Stimulated activated CD4-positive, alpha-beta T cell treated with anti-CD3 and anti-CD28 coated beads, Interleukin-4, amount 100 ng/mL, for 48 hours (primary cell): ENCODE data around the gene ATF7IP2.
"Not testable (repeated sequence)": the region's sequence is repeated elsewhere in the genome, so short reads cannot be mapped to it uniquely, and the experiment has no call there.

Experiments
- DNase-seq, 2 donors: peaks; one replicate each; pipeline ENCODE4 v3.0.0-alpha.2; 2020; ENCODE audit warnings: low read depth in 2 of 2

Gene ATF7IP2

GRCh38 chr16:10385725-10386516, at the start of gene ATF7IP2:
TSS of gene ATF7IP2 (plus strand) at chr16:10386061. CDS start at chr16:10430621, 44,560 bp downstream.
- peak; percentile 89 to 90 for DNase-seq

GRCh38 chr16:10338426-10338825, 47.4 kb upstream of the ATF7IP2 start:
- no peak for DNase-seq

GRCh38 chr16:10339777-10340732, 45.8 kb upstream of the ATF7IP2 start:
- DNase-seq = no peak

GRCh38 chr16:10343124-10343760, 42.6 kb upstream of the ATF7IP2 start:
- DNase-seq = no peak

GRCh38 chr16:10344699-10345098, 41.2 kb upstream of the ATF7IP2 start:
- not testable (repeated sequence) for DNase-seq

GRCh38 chr16:10345629-10346028, 40.2 kb upstream of the ATF7IP2 start:
- DNase-seq = no peak

GRCh38 chr16:10349851-10350250, 36.0 kb upstream of the ATF7IP2 start:
- no peak for DNase-seq

- no peak for DNase-seq
Measured at GRCh38 chr16:10352262-10352661, 33.6 kb upstream of the ATF7IP2 start.

GRCh38 chr16:10355589-10355988, 30.3 kb upstream of the ATF7IP2 start:
- DNase-seq = no peak

GRCh38 chr16:10356870-10357842, 28.7 kb upstream of the ATF7IP2 start:
- DNase-seq = no peak

- not testable (repeated sequence) for DNase-seq
Measured at GRCh38 chr16:10361747-10362076, 24.1 kb upstream of the ATF7IP2 start.

GRCh38 chr16:10362077-10362863, 23.6 kb upstream of the ATF7IP2 start:
- DNase-seq = no peak

- not testable (repeated sequence) for DNase-seq
Measured at GRCh38 chr16:10362864-10363197, 23.0 kb upstream of the ATF7IP2 start.

- not testable (repeated sequence) for DNase-seq
Measured at GRCh38 chr16:10366619-10367018, 19.2 kb upstream of the ATF7IP2 start.

GRCh38 chr16:10367616-10368188, 18.2 kb upstream of the ATF7IP2 start:
- no peak for DNase-seq

- no peak for DNase-seq
Measured at GRCh38 chr16:10368969-10369551, 16.8 kb upstream of the ATF7IP2 start.

GRCh38 chr16:10370096-10370726, 15.7 kb upstream of the ATF7IP2 start:
- DNase-seq = no peak

- no peak for DNase-seq
Measured at GRCh38 chr16:10371592-10371991, 14.3 kb upstream of the ATF7IP2 start.

- no peak for DNase-seq
Measured at GRCh38 chr16:10373556-10373955, 12.3 kb upstream of the ATF7IP2 start.
